ENCODE results near the gene UPF3A.
"Not testable (repeated sequence)": the region's sequence is repeated elsewhere in the genome, so short reads cannot be mapped to it uniquely, and the experiment has no call there.

GRCh38 chr13:114251639-114252440 is 29.6 kb upstream of the UPF3A start:
- not testable (repeated sequence) for TF ChIP-seq CTCF (conservative IDR thresholded peaks at IDR 0.05 in 1 of 2, IDR thresholded peaks at IDR 0.05 in 1 of 2; ENCODE audit: extremely low read depth in 1 of 2, insufficient read depth in 1 of 2, low read depth in 1 of 2, low read length in 2 of 2); EZH2 (IDR thresholded peaks at IDR 0.05; ENCODE audit: borderline replicate concordance, low read length)

Data from mammary epithelial cell (primary cell).